HG03565 (cell line): ENCODE measurements around the gene LRRC28.

ENCODE experiments used
- ATAC-seq: cut with Tn5 transposase; IDR thresholded peaks from one replicate; pipeline ENCODE4 v1.9.1; 2021; ENCODE audit warnings: mild to moderate bottlenecking, moderate library complexity; ENCODE audit not compliant: unreplicated experiment

The LRRC28 gene

DNA sequence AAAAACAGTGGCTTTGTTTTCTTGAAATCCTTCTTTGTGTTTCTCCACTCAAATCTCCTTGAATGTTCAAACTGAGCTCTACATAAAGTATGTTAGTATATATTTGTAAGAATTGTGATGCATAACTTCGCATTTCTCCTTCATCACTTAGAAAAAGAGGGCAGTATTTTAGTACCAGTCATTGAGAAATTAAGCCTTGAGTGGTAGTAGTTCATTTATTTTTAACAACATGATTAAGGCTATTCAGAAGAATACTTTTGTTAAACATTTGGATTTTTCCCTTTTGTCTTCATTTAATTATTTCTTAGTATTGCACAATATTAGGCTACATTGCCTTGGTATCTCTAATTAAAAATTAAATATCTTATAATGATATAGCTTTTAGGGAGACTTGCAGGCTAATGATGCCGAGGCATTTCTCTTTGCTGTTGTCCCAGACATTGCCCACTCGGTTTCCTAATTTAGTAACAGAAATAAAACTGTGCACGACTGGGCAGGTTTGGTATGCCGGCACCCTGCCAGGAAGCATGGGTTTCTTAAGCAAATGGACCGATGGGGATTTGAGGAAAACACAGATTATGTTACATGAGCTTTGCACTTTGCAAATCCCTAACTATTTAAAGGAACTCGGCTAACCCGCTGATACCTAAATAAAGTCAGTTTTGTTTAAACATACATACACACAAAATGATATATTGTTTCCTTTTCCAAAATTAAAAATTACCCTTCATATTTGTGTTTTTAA, 54.7 kb downstream of the LRRC28 start:
- ATAC-seq = no peak

DNA sequence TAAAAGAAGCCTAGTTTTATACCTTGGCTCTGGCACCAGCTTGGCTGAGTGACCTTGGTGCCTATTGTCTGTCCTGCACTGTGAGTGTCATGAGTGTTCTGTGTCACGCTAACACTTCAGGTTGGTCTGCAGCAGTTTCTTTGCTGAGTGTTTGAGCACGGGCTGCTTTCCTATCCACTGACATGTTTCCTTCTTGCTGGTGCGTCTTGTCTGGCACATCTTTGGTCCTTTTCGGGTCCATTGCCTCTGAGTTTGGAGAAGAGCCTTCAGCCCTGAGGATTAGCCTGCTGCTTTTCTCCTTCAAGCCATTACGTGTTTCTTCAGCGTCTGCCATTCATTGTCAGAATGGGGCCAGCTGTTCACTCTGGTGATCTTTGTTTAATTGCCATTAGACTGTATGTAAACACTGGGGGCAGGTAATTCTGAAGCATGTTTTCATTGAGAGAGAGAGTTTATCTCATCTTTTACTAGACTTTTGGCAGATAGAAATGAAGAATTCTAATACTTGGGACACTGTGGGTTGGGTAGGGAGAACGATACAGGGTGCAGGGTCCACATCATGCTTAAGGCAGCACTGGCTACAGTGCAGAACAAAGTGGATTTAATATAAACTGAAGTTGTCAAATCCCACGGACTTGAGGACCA, 55.5 kb downstream of the LRRC28 start:
- no peak for ATAC-seq

DNA sequence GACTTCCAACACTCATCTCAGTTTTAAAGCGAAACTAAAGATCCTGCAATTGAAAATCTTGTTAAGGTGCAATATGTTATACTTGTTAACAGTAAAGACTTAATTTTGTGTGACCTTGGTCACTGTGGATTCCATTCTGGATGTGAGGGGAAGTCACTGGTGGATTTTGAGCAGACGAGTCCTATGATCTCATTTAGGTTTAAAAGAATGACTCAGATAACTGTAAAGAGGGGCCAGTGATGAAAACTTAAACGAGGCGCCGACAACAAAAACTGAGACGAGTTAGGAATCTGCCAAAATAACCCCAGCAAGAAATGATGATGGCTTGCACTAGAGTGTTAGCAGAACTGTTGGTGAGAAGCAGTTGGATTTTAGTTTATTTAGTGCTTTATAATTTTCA, 56.5 kb downstream of the LRRC28 start:
- no peak for ATAC-seq

DNA sequence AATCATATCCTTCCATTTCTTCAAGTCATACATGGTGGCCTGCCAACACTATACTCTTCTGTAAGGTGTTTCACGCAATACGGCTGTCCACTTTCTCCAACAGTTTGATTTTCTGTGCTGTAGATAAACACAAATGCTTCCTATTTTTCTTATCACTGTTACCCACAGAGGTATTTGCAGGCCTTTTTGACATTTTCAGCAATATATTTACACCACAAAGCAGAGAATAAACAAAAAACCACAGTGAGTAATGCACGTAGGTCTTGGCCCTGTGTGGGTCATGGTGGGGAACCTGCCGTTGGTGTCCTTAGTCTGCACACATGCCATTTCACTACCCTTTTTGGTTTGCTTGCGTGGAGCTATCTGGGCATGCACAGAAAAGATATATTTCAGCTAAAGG, 59.5 kb downstream of the LRRC28 start:
- no peak for ATAC-seq

DNA sequence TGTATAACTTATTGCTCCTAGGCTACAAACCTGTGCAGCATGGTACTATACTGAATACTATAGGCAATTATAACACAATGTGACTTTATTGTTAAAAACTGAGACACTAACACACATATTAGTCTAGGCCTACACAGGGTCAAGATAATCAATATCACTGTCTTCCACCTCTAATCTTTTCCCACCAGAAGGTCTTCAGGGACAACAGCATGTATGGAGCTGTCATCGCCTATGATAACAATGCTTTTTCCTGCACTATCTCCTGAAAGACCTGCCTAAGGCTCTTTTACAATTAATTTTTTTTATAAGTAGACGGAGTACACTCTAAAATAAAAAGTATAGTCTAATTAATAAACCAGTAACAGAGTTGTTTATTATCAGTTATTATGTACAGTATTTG, 60.9 kb downstream of the LRRC28 start:
- no peak for ATAC-seq

DNA sequence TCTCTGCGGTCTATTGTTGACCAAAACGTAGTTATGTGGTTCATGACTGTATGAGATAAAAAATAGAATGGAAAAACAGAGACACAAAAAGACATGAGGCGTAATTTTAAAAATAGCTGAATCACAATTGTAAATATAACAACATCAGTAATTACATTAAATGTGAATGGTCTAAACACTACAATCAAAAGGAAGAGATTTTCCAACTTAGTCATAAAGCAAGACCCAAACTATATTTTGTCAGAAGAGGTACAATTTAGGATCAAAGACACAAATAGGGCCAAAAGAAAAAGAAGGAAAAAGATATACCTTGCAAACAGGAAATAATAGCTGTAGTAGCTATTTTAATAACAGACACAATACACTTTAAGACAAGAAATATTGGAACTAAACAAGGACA, 61.5 kb downstream of the LRRC28 start:
- ATAC-seq = no peak

DNA sequence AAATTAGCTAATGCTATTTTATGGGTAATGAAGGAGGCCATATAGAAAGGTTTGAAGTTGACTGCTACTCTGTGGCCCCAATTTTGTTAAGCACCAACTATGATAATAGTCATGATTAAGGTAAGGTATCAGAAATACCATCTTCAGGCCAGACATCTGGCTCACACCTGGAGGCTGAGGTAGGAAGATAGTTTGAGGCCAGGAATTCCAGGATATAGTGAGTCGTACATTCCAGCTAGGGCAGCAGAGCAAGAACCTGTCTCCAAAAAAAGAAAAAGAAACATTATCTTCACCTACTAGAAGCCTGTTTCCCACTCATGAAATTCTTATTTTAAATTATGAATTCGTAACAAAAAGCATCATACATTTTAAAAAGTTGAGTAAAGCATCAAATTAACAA, 64.4 kb downstream of the LRRC28 start:
- ATAC-seq = no peak

DNA sequence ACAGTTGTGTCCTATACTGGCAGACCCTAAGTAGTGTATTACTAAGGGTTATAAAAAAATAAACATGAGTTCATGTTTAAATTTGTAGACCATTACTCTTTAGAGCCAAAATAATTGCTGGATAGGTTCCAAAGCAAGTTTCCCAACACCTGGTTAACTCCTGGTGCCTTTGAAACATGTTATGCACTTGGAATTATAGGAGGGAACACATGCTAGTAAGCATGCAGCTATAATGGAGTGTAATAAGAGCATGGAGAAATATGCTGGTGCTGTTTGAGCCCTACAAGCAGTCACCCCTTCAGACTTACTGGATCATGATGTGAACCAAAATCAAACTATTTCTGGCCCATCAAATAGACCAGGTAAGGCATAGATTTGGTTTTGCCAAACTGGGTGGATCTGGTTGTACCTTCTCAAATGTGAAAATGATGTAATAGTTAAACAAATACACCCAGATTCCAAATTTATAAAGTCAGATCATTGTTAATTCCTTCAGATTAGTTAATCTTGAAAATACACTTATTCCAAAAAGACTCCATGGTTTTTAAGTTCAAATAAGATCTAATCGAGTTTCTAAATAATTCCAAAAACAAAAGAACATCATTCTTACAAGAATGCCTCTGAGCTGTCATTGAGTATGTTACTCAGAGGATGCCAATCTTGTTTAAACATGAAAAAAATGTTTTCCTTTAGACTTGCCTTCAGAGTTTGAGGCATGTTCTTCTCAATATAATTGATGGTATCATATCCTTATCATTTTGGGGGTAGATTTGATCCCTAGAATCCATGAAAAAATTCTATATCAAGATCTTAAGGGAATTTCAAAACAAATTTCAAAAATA, 69.3 kb downstream of the LRRC28 start:
- no peak for ATAC-seq

DNA sequence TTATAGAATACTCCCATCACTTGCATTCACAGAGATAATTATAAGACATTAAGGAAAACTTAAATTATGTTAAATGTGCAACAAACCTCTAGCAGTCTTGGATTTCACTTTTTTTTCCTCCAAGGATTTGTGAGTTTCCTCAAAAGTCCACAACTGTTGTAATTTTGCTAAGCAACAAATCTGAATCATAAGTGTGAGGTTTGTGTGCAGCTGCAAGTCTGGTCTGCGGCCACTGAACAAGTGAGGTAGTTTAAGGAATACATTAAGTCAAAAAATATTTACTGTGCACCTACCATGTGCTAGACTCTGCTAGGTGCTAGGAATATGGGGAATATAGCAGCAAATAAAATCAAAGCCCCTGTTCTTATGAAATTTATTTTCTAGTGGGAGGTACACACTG, 70.2 kb downstream of the LRRC28 start:
- no peak for ATAC-seq

DNA sequence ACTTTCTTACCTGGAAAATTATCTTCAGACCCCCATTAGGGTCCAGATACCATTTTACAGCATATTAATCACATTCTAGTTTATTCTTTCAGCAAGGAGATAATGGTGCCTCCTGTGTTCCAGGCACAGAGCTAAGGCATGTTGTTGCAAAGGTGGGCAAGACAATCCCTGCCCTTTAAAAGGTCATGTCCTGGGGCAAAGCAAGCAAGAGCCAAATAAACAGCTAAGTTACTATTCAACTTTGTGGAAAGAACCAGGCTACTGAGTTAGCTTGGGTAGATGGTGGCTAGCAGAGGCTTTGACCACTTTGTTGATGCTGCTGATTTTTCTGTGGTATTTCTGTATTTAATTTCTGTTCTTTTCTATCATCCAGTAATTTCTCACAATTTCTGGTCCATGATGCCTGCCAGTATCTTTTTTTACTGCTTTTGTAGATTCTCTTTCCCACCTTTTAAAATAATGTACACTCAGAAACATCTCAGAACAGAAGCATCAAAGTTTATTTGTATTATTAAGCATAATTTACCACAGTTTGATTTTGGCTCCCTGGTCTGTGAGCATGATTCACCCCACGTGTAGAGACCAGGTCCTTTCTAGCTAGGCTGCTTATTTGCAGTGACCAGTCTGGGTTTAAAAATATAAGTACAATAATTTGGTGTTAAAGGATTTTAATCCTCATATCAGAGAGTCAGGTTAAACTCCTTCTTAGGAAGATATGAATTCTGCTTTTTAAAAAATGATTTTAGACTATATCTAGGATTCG, 71.5 kb downstream of the LRRC28 start:
- ATAC-seq = no peak

DNA sequence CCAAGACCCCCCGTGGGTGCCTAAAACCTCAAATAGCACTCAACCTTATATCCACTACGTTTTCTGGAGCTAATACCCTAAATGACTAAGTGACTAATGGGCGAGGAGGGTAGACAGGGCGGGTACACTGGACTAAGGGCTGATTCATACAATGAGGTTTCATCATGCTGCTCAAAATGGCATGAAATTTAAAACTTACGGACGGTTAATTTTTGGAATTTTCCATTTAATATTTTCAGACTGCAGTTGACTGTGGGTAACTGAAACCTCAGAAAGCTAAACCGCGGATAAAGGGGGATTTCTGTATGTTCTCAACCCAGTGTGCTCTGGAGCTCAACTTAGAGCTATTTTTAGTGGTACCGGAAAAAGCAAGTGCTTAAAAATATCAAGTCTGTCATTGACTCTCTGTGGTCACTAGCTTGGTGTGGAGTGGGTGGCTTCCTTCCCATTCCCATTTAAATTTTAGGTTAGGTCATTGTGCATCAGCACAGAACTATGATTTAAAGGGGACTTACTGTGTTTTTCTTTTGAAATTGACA, 72.9 kb downstream of the LRRC28 start:
- ATAC-seq = peak; percentile 75

DNA sequence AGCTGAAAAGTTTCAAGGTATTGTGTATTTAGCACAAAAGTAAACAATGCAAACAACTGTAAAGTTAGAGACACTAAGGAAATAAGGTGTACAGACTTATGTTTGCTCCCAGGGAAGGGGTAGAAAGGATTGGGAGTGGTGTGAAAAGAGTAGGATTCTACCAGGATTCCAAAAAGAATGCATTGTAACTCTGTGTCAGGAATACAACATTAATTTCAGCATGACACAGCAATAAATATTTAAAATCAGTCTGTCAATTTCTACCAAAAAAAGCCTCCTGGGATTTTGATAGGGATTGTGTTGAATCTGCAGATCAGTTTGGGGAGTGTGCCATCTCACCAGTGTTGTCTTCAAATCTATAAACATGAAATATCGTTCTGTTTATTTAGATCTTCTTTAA, 73.4 kb downstream of the LRRC28 start:
- ATAC-seq = no peak

DNA sequence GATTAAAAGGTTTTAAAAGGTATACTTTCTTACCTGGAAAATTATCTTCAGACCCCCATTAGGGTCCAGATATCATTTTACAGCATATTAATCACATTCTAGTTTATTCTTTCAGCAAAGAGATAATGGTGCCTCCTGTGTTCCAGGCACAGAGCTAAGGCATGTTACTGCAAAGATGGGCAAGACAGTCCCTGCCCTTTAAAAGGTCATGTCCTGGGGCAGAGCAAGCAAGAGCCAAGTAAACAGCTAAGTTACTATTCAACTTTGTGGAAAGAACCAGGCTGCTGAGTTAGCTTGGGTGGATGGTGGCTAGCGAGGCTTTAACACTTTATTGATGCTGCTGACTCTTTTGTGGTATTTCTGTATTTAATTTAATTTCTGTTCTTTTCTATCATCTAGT, 75.0 kb downstream of the LRRC28 start:
- no peak for ATAC-seq

DNA sequence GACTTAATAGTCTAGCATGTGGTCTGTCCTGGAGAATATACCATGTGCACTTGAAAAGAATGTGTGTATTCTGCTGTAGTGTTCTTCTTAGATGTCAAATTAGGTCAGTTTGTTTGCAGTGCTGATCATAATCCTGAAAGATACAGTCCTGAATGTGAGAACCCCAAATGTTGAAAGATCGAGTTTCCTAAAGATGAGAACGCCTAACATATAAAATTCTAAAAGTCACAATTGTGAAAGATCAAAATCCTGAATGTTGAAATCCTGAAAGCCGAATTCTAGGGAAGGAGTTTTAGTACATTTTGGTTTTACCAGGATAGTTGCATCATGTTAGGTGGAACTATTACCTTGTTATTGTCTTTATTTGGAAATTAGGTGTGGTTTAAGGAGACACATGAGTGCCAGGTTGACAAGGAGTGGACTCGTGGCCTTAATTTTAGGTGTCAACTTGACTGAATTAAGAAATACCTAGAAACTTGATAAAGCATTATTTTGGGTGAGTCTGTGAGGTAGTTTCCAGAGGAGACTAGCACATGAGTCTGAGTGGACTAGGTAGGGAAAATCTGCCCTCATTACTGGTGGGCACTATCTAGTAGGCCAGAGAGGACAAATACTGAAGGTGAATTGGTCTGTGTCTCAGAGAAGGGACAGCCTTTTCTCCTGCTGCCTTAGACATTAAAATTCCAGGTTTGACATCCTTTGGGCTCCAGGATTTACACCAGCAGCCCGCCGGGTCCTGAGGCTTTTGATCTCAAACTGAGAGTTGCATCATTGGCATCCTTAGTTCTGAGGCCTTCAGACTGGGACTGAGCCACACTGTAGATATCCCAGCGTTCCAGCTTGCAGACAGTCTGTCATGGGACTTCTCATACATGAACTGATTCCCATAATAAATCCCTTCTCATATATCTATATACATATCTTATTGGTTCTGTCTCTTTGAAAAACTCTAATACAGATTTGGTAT, 77.1 kb downstream of the LRRC28 start:
- ATAC-seq = no peak

DNA sequence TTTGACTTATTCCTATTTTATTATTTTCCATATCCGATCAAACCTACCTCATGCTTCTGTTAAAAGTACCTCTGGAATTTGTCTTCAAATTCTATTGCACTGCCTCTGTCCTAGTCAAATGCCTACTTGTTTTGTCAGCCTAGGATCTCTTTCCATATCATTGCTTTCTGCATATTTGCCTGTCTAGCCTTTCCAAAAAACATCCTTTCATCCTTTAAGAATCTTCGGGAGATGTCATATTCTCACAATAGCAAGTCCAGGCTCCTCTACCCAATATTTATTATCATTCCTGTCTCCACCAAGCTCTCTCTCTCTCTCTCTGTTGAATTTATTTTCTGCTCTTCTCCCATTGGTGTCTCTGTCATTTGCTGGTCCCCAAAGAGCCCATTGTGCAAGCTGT, 80.1 kb downstream of the LRRC28 start:
- no peak for ATAC-seq

DNA sequence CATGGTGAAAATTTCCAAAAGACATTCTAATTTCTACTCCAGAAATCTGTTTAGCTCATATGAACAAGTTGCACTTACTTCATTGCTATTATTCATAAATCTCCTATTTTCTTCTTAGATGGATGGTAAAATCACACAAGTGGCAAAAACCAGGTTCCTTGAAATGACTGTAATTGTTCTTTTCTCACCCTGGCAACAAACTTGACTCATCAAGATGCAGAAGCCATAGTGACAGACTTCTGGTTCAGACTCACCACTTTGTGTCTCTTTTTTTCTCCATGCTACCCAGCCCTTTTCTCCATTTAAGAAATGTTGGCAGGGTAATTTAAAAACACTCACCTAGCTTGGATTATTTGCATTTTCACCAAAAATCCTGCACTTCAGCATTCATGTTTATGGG, 82.1 kb downstream of the LRRC28 start:
- ATAC-seq = no peak

DNA sequence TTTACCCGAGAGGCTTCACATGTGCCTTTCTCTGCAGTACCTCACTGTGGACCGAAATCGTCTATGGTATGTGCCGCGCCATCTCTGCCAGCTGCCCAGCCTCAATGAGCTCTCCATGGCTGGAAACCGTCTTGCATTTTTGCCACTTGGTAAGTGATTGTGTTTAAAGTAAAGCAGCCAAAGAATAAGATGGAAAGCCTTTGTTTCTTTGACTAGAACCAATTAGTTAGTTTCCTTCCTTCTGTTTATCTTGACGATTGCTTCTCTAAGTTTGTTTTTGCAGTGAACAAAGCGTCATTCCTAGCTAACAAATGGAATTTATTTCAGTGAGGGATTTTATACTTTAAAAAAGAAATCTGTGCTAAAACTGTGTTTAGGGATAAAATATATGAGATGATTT, 82.7 kb downstream of the LRRC28 start:
- ATAC-seq = no peak

DNA sequence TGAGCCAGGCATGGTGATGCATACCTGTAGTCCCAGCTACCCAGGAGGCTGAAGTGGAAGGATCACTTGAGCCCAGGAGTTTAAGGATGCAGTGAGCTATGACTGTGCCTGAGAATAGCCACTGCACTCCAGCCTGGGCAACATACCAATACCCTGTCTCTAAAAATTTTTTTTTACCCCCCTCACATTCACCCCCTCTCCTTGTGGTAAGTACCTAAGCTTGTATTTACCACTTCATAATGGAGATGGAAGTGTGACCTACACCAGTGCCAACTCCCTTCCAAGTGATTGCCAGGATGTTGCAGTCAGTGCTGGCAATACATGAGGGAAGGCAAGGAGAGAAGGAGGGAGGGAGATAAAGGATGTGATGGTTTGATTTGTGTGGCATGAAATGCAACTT, 84.2 kb downstream of the LRRC28 start:
- no peak for ATAC-seq

DNA sequence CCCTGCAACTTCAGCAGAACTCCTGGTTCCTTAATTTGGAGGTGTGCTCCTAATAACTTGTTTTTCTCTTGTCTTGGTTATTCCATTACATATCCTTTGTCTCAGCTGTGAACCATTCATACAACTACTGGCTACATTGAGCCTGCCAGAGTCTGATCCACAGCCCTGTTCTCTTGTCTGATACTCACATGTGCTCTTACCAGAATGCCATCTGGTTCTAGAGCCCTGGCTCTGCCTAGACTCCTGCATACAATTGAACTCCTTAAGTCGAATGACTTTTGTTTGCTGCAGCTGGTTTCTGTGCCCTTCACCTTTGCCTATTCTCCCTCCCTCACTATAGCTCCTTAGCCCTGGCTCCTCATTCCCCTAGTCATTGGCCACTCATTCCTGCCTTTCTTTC, 85.5 kb downstream of the LRRC28 start:
- ATAC-seq = no peak

DNA sequence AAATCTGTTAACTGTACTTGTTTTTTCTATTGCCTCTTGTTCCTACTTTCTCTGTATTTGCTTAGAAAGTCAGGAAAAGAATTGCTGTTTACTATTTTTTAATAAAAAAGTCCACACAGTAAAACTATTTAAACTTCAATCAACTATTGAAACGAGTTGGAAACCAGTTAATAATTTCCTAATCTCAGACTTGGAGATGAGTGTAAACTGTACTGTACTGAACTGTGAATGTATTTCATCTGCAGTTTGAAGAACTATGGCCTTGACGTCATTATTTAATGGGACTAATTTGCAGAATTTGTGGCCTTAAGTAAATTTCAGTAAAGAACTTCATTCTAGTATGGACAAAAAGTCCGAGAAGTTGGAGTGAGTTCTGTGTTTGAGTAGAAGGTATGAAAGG, 89.1 kb downstream of the LRRC28 start:
- no peak for ATAC-seq
